Measurements from ENCODE around the gene TRIM45. TPM values are rescaled to one million over a fixed set of nuclear protein-coding genes. Genes with fewer than 3 reads are reported as not detected.

TRIM45 gene
- total RNA-seq, 2 donors from 2014 or later, result 7.5 to 8.6 TPM

DNA sequence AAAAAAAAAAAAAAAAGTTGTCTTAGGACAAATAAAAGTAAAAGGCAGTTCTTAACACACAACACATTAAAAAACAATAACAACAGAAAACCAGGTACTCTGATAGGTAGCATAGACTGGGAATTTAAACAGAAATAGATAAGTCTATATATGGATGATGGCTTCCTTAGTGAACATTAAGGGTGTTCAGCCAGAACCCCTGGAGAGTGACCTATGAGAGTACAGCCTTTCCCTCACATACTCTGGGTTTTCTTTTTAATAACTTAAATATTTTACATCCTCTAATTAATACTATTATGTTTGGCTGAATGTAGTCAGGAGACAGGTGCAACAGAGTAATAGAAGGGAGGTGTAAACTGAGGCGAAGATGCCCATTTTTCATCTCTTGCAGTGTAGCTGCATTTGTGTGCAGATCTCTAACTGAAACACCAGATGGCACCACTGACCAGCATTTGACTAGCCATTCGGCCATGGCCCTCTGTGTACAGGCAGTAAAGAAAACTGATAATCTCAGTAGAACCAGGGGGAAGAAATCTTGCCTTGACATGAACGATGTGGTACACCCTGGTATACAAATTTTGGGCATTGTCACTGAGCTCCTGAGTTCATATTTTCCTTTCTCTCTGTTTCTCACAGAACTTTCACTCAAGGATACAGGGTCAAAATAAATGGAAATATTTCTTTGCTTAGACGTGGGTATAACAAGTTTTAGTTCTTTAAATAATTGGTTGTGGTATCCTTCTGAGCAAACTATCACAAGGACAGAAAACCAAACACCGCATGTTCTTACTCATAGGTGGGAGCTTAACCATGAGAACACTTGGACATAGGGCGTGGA, 53.8 kb downstream of the TRIM45 start:
- no peaks in the 10 kb centered on the region for H3K4me1 ChIP-seq
- ATAC-seq, result peak; percentile 94
- no peaks in the 10 kb centered on the region for H3K27me3 ChIP-seq
- H3K9me3 ChIP-seq, result no peaks in the 10 kb centered on the region
- DNase-seq, result peak; percentile 60 to 70 (median 66)
- H3K27ac ChIP-seq, result no peak overlapping the region
- intact Hi-C loops (cut with DNase I), result no loop called here
- H3K36me3 ChIP-seq (replicated peaks in 1 of 2; ENCODE audit: insufficient read depth in 1 of 2, low read depth in 2 of 2), result no peaks in the 10 kb centered on the region
- H3K4me3 ChIP-seq, result no peak overlapping the region
- TF ChIP-seq, protein P1, sequence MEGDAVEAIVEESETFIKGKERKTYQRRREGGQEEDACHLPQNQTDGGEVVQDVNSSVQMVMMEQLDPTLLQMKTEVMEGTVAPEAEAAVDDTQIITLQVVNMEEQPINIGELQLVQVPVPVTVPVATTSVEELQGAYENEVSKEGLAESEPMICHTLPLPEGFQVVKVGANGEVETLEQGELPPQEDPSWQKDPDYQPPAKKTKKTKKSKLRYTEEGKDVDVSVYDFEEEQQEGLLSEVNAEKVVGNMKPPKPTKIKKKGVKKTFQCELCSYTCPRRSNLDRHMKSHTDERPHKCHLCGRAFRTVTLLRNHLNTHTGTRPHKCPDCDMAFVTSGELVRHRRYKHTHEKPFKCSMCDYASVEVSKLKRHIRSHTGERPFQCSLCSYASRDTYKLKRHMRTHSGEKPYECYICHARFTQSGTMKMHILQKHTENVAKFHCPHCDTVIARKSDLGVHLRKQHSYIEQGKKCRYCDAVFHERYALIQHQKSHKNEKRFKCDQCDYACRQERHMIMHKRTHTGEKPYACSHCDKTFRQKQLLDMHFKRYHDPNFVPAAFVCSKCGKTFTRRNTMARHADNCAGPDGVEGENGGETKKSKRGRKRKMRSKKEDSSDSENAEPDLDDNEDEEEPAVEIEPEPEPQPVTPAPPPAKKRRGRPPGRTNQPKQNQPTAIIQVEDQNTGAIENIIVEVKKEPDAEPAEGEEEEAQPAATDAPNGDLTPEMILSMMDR (IDR thresholded peaks at IDR 0.05), result peak; percentile 50 to 92 (median 84)
- no peak for TF ChIP-seq POLR2A (IDR thresholded peaks at IDR 0.05)
- WGBS, 2 donors, result 50 to 53% methylated on average over 6 of the region's 6 CpGs

DNA sequence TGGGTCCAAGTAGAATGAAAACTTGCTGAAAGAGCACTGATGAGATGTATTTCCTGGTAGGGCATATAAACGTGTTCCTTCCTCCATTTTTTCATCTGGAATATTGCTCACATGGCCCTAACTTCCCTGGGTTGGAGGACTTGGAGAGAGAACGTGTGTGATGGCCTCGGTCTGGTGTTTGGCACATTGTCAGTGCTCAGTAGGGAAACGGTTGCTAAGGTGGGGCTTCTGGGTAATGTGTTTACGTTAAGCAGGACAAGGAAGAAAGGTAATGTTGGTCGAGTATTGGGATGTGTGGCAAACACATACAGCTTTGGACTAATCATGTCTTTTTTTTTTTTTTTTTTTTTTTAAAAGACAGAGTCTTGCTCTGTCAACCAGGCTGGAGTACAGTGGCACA, 55.2 kb downstream of the TRIM45 start:
- no peaks in the 10 kb centered on the region for H3K27me3 ChIP-seq
- WGBS, 2 donors, result 55 to 70% methylated on average over 6 of the region's 6 CpGs
- no peak overlapping the region for H3K27ac ChIP-seq
- TF ChIP-seq, protein P1 (IDR thresholded peaks at IDR 0.05), result no peak
- no peak for TF ChIP-seq POLR2A (IDR thresholded peaks at IDR 0.05)
- DNase-seq (no peak), ATAC-seq (no peak)
- H3K4me3 ChIP-seq, result no peak overlapping the region
- intact Hi-C loops (cut with DNase I), result no loop called here
- H3K36me3 ChIP-seq (replicated peaks in 1 of 2; ENCODE audit: insufficient read depth in 1 of 2, low read depth in 2 of 2), result no peaks in the 10 kb centered on the region
- H3K9me3 ChIP-seq, result no peaks in the 10 kb centered on the region
- H3K4me1 ChIP-seq, result peaks cover 1% of the 10 kb centered on the region

DNA sequence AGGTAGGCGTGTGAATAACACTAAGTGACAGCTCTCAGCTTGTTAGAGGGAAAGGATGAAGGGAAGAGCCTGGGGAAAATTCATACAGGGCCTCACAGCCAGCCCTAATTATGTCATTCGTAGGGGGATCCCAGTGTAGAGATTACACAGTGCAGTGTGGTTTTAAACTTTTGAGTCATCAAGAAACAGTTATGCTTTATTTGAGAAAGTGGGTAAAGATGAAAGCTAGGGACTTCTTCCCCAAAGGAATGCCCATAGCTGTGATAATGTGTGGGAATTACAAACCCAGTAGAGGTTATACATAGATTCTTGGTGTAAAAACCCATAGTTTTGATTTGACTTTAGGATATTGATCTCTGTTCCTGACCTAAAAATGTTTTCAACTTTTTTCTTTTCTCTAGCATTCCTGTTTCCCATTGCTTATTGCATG, 59.5 kb downstream of the TRIM45 start:
- peaks cover 15% of the 10 kb centered on the region for H3K4me1 ChIP-seq
- 59 to 63% methylated on average over 2 of the region's 2 CpGs for WGBS, 2 donors
- intact Hi-C loops (cut with DNase I), result no loop called here
- TF ChIP-seq, protein P1 (IDR thresholded peaks at IDR 0.05), result no peak
- TF ChIP-seq POLR2A (IDR thresholded peaks at IDR 0.05), result no peak
- no peaks in the 10 kb centered on the region for H3K36me3 ChIP-seq (replicated peaks in 1 of 2; ENCODE audit: insufficient read depth in 1 of 2, low read depth in 2 of 2)
- H3K4me3 ChIP-seq, result no peak overlapping the region
- DNase-seq (no peak), ATAC-seq (no peak)
- H3K27me3 ChIP-seq, result no peaks in the 10 kb centered on the region
- H3K27ac ChIP-seq, result no peak overlapping the region
- H3K9me3 ChIP-seq, result no peaks in the 10 kb centered on the region

MicroRNA genes within 50 kb of the gene (microRNA counts, 767-probe panel; counts per million panel counts)
- microRNA hsa-miR-942, result 0 to 736 counts per million in 2 donors

Small RNA genes lying within 50 kb of the gene (microRNA-seq; reads per million reads assigned to microRNA genes)
- 17.7 to 18.9 reads per million in 2 donors for gene MIR942 (ENCODE audit: borderline number of aligned reads in 2 of 2, borderline replicate concordance in 2 of 2)

Small RNA genes lying within 50 kb of the gene (small RNA-seq; reads per million reads assigned to genes)
- not detected for gene MIR942

Other genes with a start within 250 kb of the TRIM45 start
- gene PTGFRN, start 211.8 kb downstream of the TRIM45 start, total RNA-seq, result 10 to 100 TPM; 35.0 to 76.8 TPM
- under 1 TPM; 0.26 to 0.33 TPM for gene CD101, start 120.0 kb downstream of the TRIM45 start, total RNA-seq
- gene TTF2, start 61.4 kb downstream of the TRIM45 start, total RNA-seq, result 1 to 10 TPM; 7.8 to 9.6 TPM
- gene VTCN1, start 89.2 kb upstream of the TRIM45 start, total RNA-seq, result 10 to 100 TPM; 20.4 to 23.1 TPM
- gene MAN1A2, start 245.7 kb upstream of the TRIM45 start, total RNA-seq, result 10 to 100 TPM; 37.9 to 54.4 TPM

Measured in body of pancreas (tissue), 4 donors.